Measurements from ENCODE around the gene PRG3.

DNA sequence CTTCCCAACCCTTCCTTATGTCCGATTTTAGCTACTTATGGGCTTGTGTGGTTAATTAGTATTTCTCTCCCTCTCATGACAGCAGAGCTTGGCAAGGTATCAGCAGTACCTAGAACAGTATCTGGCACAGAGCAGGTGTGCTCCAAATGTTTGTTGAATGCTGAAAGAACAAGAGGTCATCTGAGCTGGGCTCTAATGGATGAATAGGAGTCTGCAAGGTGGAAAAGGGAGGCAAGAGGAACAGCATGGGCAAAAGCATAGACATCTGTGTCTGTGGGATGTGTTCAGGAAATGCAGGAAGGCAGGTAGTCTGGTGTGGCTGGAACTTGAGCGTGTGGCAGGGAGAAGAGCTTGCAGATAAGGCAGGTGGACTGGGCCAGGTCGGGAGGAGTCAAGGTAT, 19.0 kb downstream of the PRG3 start:
- TF ChIP-seq PHF21A (CRISPR knock-in tag; IDR thresholded peaks at IDR 0.05): no peak
- no peak for TF ChIP-seq ARNT2 (CRISPR knock-in tag; IDR thresholded peaks at IDR 0.05; ENCODE audit: low read depth)
- no peak for TF ChIP-seq SP1 (IDR thresholded peaks at IDR 0.05)
- TF ChIP-seq SP1 (CRISPR knock-in tag; IDR thresholded peaks at IDR 0.05): no peak
- TF ChIP-seq CTCF (CRISPR knock-in tag; IDR thresholded peaks at IDR 0.05): no peak
- TF ChIP-seq ZNF280B (CRISPR knock-in tag; IDR thresholded peaks at IDR 0.05; ENCODE audit: borderline replicate concordance): no peak
- no peak for TF ChIP-seq BHLHE40 (IDR thresholded peaks at IDR 0.05; ENCODE audit: low read length)
- no peak for TF ChIP-seq ZBTB33 (CRISPR knock-in tag; IDR thresholded peaks at IDR 0.05)
- TF ChIP-seq PAWR (CRISPR knock-in tag; IDR thresholded peaks at IDR 0.05; ENCODE audit: borderline replicate concordance): no peak
- no peak for TF ChIP-seq ZSCAN22 (CRISPR knock-in tag; IDR thresholded peaks at IDR 0.05)

Data from HepG2 (cell line).